ENCODE results near the gene OSER1.

OSER1 gene

GRCh38 chr20:44258226-44258890, 47.8 kb upstream of the OSER1 start:
- CTCF ChIA-PET, result no interaction called here
- Histone ChIP-seq H3K9me3 (ENCODE audit: control insufficient read depth, insufficient read depth, low read depth, low read length) (no peaks in the 10 kb centered on the region), H3K36me3 (ENCODE audit: control insufficient read depth in 2 of 2, insufficient read depth in 1 of 2, low read length in 2 of 2) (no peaks in the 10 kb centered on the region), H3K4me3 (ENCODE audit: low read depth, low read length) (no peak overlapping the region), H3K4me1 (ENCODE audit: control insufficient read depth, insufficient read depth, low read length) (no peaks in the 10 kb centered on the region), H3K27ac (ENCODE audit: extremely low read depth, low read depth, low read length) (no peak overlapping the region)
- POLR2A ChIA-PET, result no interaction called here
- TF ChIP-seq ZNF132 (tag by site-specific recombination; IDR thresholded peaks at IDR 0.05; ENCODE audit: borderline replicate concordance) (no peak), ZNF37A (tag by site-specific recombination; IDR thresholded peaks at IDR 0.05) (no peak), ZNF501 (tag by site-specific recombination; IDR thresholded peaks at IDR 0.05) (no peak), ZNF792 (tag by site-specific recombination; IDR thresholded peaks at IDR 0.05) (no peak), PATZ1 (tag by site-specific recombination; IDR thresholded peaks at IDR 0.05) (no peak), SETDB1 (IDR thresholded peaks at IDR 0.05; ENCODE audit: insufficient read length, low read length) (no peak), ZNF558 (tag by site-specific recombination; IDR thresholded peaks at IDR 0.05) (no peak), ZNF23 (tag by site-specific recombination; IDR thresholded peaks at IDR 0.05; ENCODE audit: borderline replicate concordance) (no peak)
- TF ChIP-seq, protein P1, sequence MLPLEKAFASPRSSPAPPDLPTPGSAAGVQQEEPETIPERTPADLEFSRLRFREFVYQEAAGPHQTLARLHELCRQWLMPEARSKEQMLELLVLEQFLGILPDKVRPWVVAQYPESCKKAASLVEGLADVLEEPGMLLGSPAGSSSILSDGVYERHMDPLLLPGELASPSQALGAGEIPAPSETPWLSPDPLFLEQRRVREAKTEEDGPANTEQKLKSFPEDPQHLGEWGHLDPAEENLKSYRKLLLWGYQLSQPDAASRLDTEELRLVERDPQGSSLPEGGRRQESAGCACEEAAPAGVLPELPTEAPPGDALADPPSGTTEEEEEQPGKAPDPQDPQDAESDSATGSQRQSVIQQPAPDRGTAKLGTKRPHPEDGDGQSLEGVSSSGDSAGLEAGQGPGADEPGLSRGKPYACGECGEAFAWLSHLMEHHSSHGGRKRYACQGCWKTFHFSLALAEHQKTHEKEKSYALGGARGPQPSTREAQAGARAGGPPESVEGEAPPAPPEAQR (tag by site-specific recombination; IDR thresholded peaks at IDR 0.05), result no peak

DNA sequence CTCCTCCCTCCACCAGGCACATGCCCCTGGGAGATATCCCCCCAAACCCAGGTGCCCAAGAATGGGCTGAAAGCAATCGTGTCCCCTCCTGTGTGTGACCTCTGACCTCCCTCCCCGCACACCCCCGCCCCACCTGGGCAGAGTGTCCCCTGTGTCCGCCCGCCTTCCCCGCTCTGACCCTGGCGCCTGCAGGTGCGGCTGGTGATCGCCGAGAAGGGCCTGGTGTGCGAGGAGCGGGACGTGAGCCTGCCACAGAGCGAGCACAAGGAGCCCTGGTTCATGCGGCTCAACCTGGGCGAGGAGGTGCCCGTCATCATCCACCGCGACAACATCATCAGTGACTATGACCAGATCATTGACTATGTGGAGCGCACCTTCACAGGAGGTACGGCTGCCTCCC, 46.4 kb upstream of the OSER1 start:
- Histone ChIP-seq H3K4me1 (ENCODE audit: control insufficient read depth, insufficient read depth, low read length) (no peaks in the 10 kb centered on the region), H3K4me3 (ENCODE audit: low read depth, low read length) (no peak overlapping the region), H3K9me3 (ENCODE audit: control insufficient read depth, insufficient read depth, low read depth, low read length) (no peaks in the 10 kb centered on the region), H3K27ac (ENCODE audit: extremely low read depth, low read depth, low read length) (no peak overlapping the region), H3K36me3 (ENCODE audit: control insufficient read depth in 2 of 2, insufficient read depth in 1 of 2, low read length in 2 of 2) (no peaks in the 10 kb centered on the region)
- ChIA-PET POLR2A (no interaction called here), CTCF (no interaction called here)
- TF ChIP-seq ZNF184 (tag by site-specific recombination; IDR thresholded peaks at IDR 0.05) (no peak), ZNF580 (tag by site-specific recombination; IDR thresholded peaks at IDR 0.05) (no peak), GLI2 (tag by site-specific recombination; IDR thresholded peaks at IDR 0.05; ENCODE audit: borderline replicate concordance, low read depth) (no peak), ZNF521 (tag by site-specific recombination; IDR thresholded peaks at IDR 0.05) (no peak), ZNF148 (tag by site-specific recombination; IDR thresholded peaks at IDR 0.05; ENCODE audit: borderline replicate concordance) (no peak), ZNF112 (tag by site-specific recombination; IDR thresholded peaks at IDR 0.05) (no peak), SCRT1 (tag by site-specific recombination; IDR thresholded peaks at IDR 0.05; ENCODE audit: borderline replicate concordance) (no peak), ZBTB26 (tag by site-specific recombination; optimal IDR thresholded peaks at IDR 0.05) (no peak)
- TF ChIP-seq, protein P2, sequence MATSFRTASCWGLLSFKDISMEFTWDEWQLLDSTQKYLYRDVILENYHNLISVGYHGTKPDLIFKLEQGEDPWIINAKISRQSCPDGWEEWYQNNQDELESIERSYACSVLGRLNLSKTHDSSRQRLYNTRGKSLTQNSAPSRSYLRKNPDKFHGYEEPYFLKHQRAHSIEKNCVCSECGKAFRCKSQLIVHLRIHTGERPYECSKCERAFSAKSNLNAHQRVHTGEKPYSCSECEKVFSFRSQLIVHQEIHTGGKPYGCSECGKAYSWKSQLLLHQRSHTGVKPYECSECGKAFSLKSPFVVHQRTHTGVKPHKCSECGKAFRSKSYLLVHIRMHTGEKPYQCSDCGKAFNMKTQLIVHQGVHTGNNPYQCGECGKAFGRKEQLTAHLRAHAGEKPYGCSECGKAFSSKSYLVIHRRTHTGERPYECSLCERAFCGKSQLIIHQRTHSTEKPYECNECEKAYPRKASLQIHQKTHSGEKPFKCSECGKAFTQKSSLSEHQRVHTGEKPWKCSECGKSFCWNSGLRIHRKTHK (tag by site-specific recombination; IDR thresholded peaks at IDR 0.05), result no peak

Measured in HEK293 (cell line).